DOHH2 (cell line): ENCODE measurements around the gene UBR2.
"Not testable (repeated sequence)": the region's sequence is repeated elsewhere in the genome, so short reads cannot be mapped to it uniquely, and the experiment has no call there.

Experiments used
- H3F3A ChIP-seq: fragments of 200-600 bp; sonication (generic), shearing (Covaris generic); 2 replicates; pipeline ENCODE4 v1.6.0; 2016; ENCODE audit warnings: antibody characterized with exemption, mild to moderate bottlenecking; ENCODE audit not compliant: control insufficient read depth, insufficient read depth
- H3K27ac ChIP-seq: fragments of 200-600 bp; sonication (generic); 2 replicates; pipeline ENCODE4 v1.5.1; 2014; ENCODE audit warnings: low read depth, mild to moderate bottlenecking, low read length, moderate library complexity
- H3K27me3 ChIP-seq: fragments of 200-600 bp; sonication (generic); 2 replicates; pipeline ENCODE4 v1.6.1; 2014; ENCODE audit warnings: mild to moderate bottlenecking, low read length, mixed read lengths; ENCODE audit not compliant: control insufficient read depth
- H3K36me3 ChIP-seq: fragments of 200-600 bp; sonication (generic); 2 replicates; pipeline ENCODE4 v1.6.1; 2014; ENCODE audit warnings: mild to moderate bottlenecking, low read length, moderate library complexity, mixed read lengths; ENCODE audit not compliant: control insufficient read depth
- H3K4me1 ChIP-seq: fragments of 200-600 bp; sonication (generic); 2 replicates; pipeline ENCODE4 v1.6.1; 2014; ENCODE audit warnings: mild to moderate bottlenecking, low read length, mixed read lengths; ENCODE audit not compliant: control insufficient read depth
- H3K4me2 ChIP-seq: fragments of 200-600 bp; sonication (generic); 2 replicates; pipeline ENCODE4 v1.6.0; 2014; ENCODE audit warnings: mild to moderate bottlenecking, low read length, moderate library complexity
- H3K4me3 ChIP-seq: fragments of 200-600 bp; sonication (generic); 2 replicates; pipeline ENCODE4 v1.5.1; 2014; ENCODE audit warnings: mild to moderate bottlenecking, low read length, mixed read lengths
- H3K79me2 ChIP-seq: fragments of 200-600 bp; sonication (generic); 2 replicates; pipeline ENCODE4 v1.6.1; 2014; ENCODE audit warnings: mild to moderate bottlenecking, low read length, mixed read lengths; ENCODE audit not compliant: control insufficient read depth
- H3K9me2 ChIP-seq: fragments of 200-600 bp; sonication (generic); replicated peaks from 2 replicates; pipeline ENCODE4 v1.6.1; 2014; ENCODE audit warnings: mild to moderate bottlenecking, low read length, mixed read lengths; ENCODE audit not compliant: control insufficient read depth
- H3K9me3 ChIP-seq: fragments of 200-600 bp; sonication (generic); 2 replicates; pipeline ENCODE4 v1.6.1; 2014; ENCODE audit warnings: antibody characterized with exemption, low read length, mixed read lengths; ENCODE audit not compliant: control insufficient read depth, insufficient read depth
- H4K20me1 ChIP-seq: fragments of 200-600 bp; sonication (generic); 2 replicates; pipeline ENCODE4 v1.6.0; 2014; ENCODE audit warnings: low read depth, mild to moderate bottlenecking, antibody characterized with exemption, low read length, moderate library complexity; ENCODE audit not compliant: control insufficient read depth, insufficient read depth
- CTCF ChIP-seq: fragments of 200-600 bp; sonication (generic); IDR thresholded peaks from one replicate; pipeline ENCODE4 v1.5.1; 2014; ENCODE audit warnings: antibody characterized with exemption, mild to moderate bottlenecking, low read depth, low read length; ENCODE audit not compliant: poor library complexity, severe bottlenecking
- EZH2phosphoT487 ChIP-seq: fragments of 200-600 bp; sonication (generic); IDR thresholded peaks from 2 replicates; pipeline ENCODE4 v1.6.1; 2017; ENCODE audit warnings: borderline replicate concordance, mild to moderate bottlenecking, antibody characterized with exemption, low read length, moderate library complexity, mixed read lengths

The UBR2 gene

GRCh38 chr6:42729731-42730130 is 165.9 kb downstream of the UBR2 start:
- Histone ChIP-seq H3K4me2 (no peak overlapping the region), H4K20me1 (no peaks in the 10 kb centered on the region), H3K9me3 (no peaks in the 10 kb centered on the region), H3K9me2 (no peaks in the 10 kb centered on the region), H3K4me1 (peaks cover 18% of the 10 kb centered on the region), H3K27me3 (no peaks in the 10 kb centered on the region), H3K27ac (no peak overlapping the region), H3K36me3 (no peaks in the 10 kb centered on the region), H3F3A (peaks cover 3% of the 10 kb centered on the region; the same call in 1 of the 2 replicates), H3K4me3 (no peak overlapping the region), H3K79me2 (no peaks in the 10 kb centered on the region)
- TF ChIP-seq CTCF, result no peak
- no peak for TF ChIP-seq EZH2phosphoT487

DNA sequence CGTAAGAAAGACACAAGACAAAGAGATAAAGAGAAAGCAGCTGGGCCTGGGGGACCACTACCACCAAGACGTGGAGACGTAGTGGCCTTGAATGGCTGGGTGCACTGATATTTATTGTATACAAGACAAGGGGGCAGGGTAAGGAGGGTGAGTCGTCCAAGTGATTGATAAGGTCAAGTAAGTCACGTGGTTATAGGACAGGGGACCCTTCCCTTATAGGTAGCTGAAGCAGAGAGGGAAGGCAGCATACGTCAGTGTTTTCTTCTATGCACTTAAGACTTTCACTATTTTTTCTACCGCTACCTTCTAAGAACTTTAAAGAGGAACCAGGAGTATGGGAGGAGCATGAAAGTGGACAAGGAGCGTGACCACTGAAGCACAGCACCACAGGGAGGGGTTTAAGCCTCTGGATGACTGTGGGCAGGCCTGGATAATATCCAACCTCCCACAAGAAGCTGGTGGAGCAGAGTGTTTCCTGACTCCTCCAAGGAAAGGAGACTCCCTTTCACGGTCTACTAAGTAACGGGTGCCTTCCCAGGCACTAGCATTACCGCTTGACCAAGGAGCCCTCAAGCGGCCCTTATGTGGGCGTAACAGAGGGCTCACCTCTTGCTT is 170.1 kb downstream of the UBR2 start:
- not testable (repeated sequence) for H3K36me3 ChIP-seq, H3K27me3 ChIP-seq, H3K4me1 ChIP-seq, H3K9me2 ChIP-seq, H4K20me1 ChIP-seq, H3K4me2 ChIP-seq, H3K27ac ChIP-seq, H3K4me3 ChIP-seq, H3K79me2 ChIP-seq, H3K9me3 ChIP-seq, H3F3A ChIP-seq

- H3F3A ChIP-seq, result peaks cover 11% of the 10 kb centered on the region; the same call in 1 of the 2 replicates
- H3K79me2 ChIP-seq, result peaks cover 6% of the 10 kb centered on the region
- TF ChIP-seq EZH2phosphoT487, result no peak
- TF ChIP-seq CTCF, result no peak
- no peak overlapping the region for H3K4me3 ChIP-seq
- H3K36me3 ChIP-seq, result no peaks in the 10 kb centered on the region
- peaks cover 17% of the 10 kb centered on the region for H3K4me1 ChIP-seq
- H3K27ac ChIP-seq, result no peak overlapping the region
- H3K9me2 ChIP-seq, result no peaks in the 10 kb centered on the region
- no peaks in the 10 kb centered on the region for H3K9me3 ChIP-seq
- no peaks in the 10 kb centered on the region for H4K20me1 ChIP-seq
- no peak overlapping the region for H3K4me2 ChIP-seq
- H3K27me3 ChIP-seq, result no peaks in the 10 kb centered on the region
Measured at GRCh38 chr6:42735976-42736375, 172.1 kb downstream of the UBR2 start.

GRCh38 chr6:42740725-42741124 is 176.9 kb downstream of the UBR2 start:
- peaks cover 33% of the 10 kb centered on the region for H3K36me3 ChIP-seq
- H3K4me2 ChIP-seq, result peak overlapping the region; percentile 80
- peak overlapping the region; percentile 97 for H3K27ac ChIP-seq
- H4K20me1 ChIP-seq, result no peaks in the 10 kb centered on the region
- H3K4me3 ChIP-seq, result peak overlapping the region; percentile 67
- no peaks in the 10 kb centered on the region for H3K27me3 ChIP-seq
- H3F3A ChIP-seq, result peaks cover 43% of the 10 kb centered on the region
- H3K79me2 ChIP-seq, result peaks cover 41% of the 10 kb centered on the region
- peaks cover 45% of the 10 kb centered on the region for H3K4me1 ChIP-seq
- TF ChIP-seq EZH2phosphoT487 (no peak), CTCF (no peak)
- no peaks in the 10 kb centered on the region for H3K9me2 ChIP-seq
- no peaks in the 10 kb centered on the region for H3K9me3 ChIP-seq
